ENCODE data around the gene CCDC146.
"Not testable (repeated sequence)": the region's sequence is repeated elsewhere in the genome, so short reads cannot be mapped to it uniquely, and the experiment has no call there.

CCDC146 gene

DNA sequence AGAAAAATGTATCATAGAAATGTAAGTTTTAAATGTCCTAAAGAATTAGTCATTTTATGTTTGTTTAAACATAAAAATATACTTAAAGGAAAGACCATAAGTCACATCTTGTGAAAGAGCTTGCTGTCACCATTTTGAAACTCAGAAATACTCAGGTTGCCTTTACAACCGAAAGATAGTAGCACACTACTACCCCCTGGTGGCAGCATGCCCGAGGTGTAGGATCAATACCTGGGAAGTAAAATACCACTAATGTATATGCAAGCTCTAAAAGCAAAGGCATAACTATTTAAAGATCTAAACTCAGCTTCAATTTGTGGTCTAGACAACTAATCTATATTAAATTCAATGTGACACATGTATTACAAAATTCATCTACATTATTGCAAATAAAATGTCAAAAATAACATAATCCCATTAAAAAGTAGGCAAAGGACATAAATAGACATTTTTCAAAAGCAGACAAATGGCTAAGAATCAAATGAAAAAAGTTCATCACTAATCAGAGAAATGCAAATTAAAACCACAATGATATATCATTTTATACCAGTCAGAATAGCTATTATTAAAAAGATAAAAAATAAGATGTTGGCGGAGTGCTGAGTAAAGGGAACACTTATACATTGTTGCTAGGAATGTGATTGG lies 124.9 kb downstream of the CCDC146 start:
- peak; percentile 89 for DNase-seq

DNA sequence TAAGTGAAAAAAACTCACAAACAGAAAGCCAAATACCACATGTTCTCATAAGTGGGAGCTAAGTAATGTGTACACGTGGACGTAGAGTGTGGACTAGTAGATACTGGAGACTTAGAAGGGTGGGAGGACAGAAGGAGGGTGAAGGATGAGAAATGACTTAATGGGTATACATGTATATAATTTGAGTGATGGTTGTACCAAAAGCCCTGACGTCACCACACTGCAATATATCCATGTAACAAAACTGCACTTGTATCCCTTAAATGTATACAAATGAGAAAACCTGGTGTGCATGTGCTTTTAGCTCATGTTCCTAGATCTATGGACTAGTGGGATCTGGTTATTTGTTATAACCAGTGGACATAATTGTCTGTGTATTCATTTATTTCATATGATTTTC lies 125.7 kb downstream of the CCDC146 start:
- no peak for DNase-seq

DNA sequence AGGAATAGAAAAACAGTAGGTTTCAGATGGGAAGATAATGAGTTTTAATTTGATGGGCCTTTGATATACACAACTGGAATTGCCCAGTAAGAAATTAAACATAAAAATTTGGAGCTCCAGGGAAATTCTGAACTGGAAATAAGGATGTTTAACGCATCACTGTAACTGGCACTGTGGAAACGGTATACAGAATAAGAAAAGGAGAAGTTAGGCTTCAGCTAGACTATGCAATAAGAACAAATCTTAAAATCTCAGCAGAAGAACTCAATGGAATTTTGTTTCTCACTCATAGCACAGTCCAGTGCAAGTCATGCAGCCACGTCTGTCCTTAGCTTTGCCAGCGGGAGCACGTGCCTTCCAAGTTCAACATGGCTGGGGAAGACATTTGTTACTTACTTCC lies 130.1 kb downstream of the CCDC146 start:
- no peak for DNase-seq

GRCh38 chr7:77253151-77253550 lies 130.7 kb downstream of the CCDC146 start:
- DNase-seq = no peak

DNA sequence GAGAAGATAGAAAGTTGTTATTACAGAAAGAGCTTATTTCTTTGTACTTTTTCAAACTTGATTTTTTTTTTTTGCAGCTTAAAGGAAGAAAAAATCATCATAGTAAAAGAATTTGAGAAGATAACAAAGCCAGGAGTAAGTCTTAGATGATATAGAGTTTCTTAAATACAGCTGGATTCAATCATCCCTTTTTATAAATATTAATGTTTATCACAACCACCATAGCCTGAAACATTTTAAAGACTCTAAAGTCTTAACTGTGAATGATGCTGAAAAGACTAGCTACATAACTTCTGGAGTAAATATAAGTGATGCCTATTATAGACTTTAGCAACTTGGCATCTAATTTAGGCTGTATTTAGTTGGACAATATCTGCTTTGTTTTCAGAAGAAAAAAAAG lies 132.0 kb downstream of the CCDC146 start:
- no peak for DNase-seq

DNA sequence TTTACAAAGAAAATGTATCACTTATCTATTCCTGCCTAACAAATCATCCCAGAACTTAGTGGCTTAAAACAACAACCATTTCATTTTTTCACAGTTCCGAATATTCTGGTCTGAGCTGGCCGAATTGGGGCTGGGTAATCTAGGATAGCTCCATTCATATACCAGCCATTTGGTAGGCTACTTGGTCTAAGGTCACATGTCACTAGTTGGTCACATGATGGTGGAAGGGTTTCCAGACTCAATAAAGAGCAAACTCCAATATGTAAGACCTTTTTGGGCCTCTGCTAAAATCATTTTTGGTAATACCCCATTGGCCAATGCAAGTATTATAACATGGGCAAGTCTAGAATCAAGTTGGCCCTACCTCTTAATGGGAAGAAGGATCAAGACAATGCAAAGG lies 132.5 kb downstream of the CCDC146 start:
- DNase-seq = no peak

DNA sequence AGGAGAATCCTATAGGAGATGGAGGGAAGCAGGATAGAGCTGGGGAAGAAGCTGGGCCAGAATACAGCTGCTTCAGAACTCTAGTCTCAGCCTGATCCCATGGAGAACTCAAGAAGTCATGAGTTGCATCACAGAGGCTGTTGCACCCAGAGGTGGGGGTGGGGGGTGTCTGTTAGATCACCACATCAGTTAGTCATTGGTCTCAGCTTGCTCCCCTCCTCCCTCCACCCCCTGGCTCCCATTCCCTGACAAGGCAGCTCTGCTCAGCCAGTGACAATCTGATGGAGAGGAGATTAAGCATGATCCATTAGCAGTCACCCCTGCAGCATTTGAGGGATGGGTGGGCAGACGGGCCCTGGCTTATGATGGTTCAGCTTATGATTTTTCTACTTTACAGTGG lies 135.6 kb downstream of the CCDC146 start:
- DNase-seq = no peak

DNA sequence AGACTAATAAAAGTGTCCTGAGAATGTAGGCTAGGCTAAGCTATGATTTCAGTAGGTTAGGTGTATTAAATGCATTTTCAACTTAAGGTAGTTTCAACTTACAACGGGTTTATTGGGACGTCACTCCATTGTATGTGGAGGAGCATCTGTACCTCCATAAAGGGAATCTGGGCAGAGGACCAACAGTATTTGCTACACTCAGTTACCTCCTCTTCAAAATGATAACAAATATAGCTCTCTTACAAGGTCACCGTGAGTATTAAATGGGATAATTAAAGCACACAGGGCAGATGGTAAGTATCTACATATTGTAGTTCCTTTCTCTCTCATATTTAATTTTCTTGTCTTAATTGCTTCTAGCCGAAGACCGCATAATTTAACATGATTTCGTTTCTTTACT lies 136.2 kb downstream of the CCDC146 start:
- DNase-seq = no peak

- DNase-seq = no peak
These were observed 139.9 kb downstream of the CCDC146 start for GRCh38 chr7:77262316-77262715.

DNA sequence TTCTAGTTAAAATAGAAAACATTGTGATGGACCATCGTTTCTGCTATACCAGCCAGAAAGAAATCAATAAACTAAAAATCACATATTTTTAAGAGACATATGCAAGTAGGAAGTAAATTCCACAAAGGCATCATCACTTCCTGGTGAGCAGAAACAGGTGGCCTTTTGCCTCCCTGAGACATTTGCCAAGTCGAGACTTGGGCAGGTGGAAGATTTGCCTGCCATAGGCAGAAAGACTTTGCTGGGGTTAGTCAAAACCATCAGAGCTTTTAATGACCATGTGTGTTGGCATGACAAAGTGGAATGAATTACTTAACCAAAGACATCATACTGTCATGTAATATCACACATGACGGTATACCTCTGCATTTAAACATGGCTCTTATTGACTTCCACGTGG lies 143.3 kb downstream of the CCDC146 start:
- DNase-seq = no peak

- DNase-seq = no peak
These were observed 143.9 kb downstream of the CCDC146 start for GRCh38 chr7:77266291-77266794.

GRCh38 chr7:77269360-77270093 lies 147.1 kb downstream of the CCDC146 start:
- no peak for DNase-seq

- no peak for DNase-seq
These were observed 147.7 kb downstream of the CCDC146 start for GRCh38 chr7:77270094-77270480.

- no peak for DNase-seq
These were observed 149.4 kb downstream of the CCDC146 start for GRCh38 chr7:77271766-77272165.

- not testable (repeated sequence) for DNase-seq
These were observed 153.2 kb downstream of the CCDC146 start for GRCh38 chr7:77275663-77276062.

DNA sequence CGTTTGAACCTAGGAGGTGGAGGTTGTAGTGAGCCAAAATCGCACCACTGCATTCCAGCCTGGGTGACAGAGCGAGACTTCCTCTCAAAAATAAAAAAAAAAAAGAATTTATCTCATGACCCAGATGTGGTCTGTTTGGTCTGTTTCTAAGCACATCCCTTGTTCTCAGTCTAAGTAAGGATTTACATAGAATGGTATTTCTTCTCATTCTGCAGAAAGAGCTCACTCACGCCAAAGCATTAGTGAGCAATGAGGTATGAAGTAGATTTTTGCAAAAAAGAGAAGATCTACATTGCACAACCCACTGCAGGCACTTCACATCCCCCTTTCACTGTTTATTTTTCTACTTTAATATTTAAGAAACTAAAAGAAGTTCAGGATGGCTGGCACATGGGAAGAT lies 153.7 kb downstream of the CCDC146 start:
- DNase-seq = no peak

GRCh38 chr7:77281780-77282478 lies 159.5 kb downstream of the CCDC146 start:
- no peak for DNase-seq

DNA sequence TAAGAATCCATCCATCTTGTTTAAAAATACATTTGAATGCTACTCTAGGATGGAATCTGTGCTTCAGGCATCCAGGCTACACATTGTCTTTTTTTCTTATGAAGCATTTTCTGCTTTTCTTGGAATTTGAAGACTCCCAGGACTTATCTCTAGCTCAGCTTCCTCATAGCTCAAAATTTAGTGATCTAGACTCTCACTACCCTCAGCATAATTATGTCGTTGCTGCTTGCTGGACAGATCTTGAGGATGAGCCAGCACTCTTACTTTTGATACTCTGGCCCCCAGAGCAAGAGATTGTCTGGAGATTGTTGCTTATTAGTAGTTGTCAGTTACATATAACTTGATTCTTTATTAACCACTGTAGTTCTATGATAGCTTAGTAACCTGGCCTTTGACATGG lies 160.5 kb downstream of the CCDC146 start:
- DNase-seq = no peak

- no peak for DNase-seq
These were observed 161.6 kb downstream of the CCDC146 start for GRCh38 chr7:77284005-77284404.

DNA sequence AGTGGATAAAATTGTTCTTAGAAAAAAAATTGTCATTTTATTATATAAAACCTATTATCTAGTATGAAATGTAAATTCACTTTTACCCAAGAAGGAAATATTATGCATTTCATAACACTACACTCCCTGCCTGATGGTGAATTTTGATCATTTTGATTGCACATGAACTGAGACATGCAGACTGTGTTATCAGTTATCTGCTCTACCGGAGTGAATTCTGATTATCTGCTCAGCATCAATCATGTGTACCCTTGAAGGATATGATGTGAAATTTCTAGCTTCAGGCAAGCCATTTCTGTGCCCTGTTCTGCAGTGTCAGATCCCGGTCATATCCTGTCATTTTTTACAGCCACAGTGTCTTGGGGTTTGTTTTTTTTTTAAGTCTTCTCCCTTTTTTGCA lies 162.2 kb downstream of the CCDC146 start:
- no peak for DNase-seq

DNA sequence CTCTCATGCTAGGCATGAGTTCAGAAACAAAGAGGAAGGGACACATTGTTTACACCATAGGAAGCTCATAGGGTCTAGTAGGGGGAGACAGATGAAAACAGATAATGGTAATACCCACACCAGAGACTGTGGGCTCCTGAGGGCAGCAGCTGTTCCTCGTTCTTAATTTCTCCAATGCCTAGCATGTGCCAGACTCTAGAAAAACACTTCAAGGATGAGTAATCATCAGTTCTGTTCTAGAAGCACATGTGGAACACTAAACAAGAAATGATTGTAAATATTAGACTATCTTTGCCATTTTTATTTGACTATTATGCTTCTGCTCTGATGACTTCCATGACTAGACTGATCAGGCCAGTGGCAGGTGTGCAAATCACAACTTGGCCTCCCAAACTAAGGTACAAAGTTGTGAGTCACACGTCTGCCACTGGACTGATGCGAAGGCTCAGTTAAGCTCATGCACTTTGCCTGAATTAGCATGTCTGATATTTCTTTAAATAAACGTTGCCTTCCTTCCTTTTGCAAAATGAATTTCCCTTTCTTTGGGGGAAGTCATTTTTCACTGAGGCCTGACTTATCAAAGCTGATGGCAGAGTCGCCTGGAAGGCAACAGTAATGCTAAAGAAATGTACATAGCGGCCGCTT lies 166.4 kb downstream of the CCDC146 start:
- DNase-seq = no peak

DNA sequence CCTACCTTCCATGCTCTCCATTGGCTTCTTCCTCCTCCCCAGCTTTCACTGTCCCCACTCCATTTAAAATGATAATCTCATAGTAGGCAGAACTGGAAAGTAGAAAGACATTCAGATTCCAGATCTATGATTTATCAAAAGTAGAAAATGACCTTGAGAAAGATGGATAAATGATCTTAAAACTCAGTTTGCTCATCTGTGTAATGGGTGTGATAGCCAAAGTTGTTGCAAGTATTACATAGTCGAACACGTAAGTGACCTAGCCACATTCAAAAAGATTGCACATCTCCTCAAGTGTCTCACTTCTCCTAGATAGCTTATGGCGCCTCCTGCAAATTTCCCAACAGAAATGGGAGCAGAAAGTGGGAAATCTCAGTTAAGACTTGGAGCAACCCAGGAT lies 167.0 kb downstream of the CCDC146 start:
- DNase-seq = no peak

- DNase-seq = no peak
These were observed 168.0 kb downstream of the CCDC146 start for GRCh38 chr7:77290425-77290824.

DNA sequence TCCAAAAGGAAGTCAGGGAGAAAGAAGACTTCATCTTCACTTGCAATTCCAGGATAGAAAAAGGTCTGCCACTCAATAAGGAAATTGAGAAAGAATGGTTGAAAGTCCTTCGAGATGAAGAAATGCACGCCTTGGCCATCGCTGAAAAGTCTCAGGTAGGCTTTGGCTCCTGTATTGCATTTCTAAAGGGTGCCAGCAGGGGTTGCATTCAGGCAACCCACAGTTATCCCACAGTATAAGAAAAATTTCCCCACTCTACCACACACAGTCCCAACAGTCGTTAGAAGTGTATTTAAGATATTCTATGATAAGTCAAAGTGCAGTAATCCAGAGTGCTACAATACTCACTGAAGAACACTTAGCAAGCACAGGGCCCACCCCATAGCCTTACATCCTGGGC lies 170.6 kb downstream of the CCDC146 start:
- no peak for DNase-seq
